IPS-11a (cell line): ENCODE measurements around the gene B4GALNT2.
"Not testable (repeated sequence)": the region's sequence is repeated elsewhere in the genome, so short reads cannot be mapped to it uniquely, and the experiment has no call there.

Experiments used
- H3K4me3 ChIP-seq: one replicate; pipeline ENCODE4 v1.5.1; 2013; ENCODE audit warnings: low read depth, low read length, control low read depth

The B4GALNT2 gene

GRCh38 chr17:49132699-49133364 is at the start of gene B4GALNT2:
Gene B4GALNT2, plus strand, starts transcription at chr17:49132769. Its CDS starts 24 bp downstream, at chr17:49132793.
- H3K4me3 ChIP-seq, result peak within 1 kb of the TSS; percentile 40

GRCh38 chr17:49085046-49085445 is 47.5 kb upstream of the B4GALNT2 start:
- not testable (repeated sequence) for H3K4me3 ChIP-seq

- no peak overlapping the region for H3K4me3 ChIP-seq
Measured at GRCh38 chr17:49085565-49086315, 46.8 kb upstream of the B4GALNT2 start.

GRCh38 chr17:49086316-49086605 is 46.3 kb upstream of the B4GALNT2 start:
- H3K4me3 ChIP-seq, result no peak overlapping the region

- no peak overlapping the region for H3K4me3 ChIP-seq
Measured at GRCh38 chr17:49086649-49087048, 45.9 kb upstream of the B4GALNT2 start.

- no peak overlapping the region for H3K4me3 ChIP-seq
Measured at GRCh38 chr17:49089094-49089493, 43.5 kb upstream of the B4GALNT2 start.

GRCh38 chr17:49090878-49091594 is 41.5 kb upstream of the B4GALNT2 start:
- H3K4me3 ChIP-seq, result no peak overlapping the region

GRCh38 chr17:49093131-49093530 is 39.4 kb upstream of the B4GALNT2 start:
- H3K4me3 ChIP-seq, result no peak overlapping the region

- no peak overlapping the region for H3K4me3 ChIP-seq
Measured at GRCh38 chr17:49100601-49101000, 32.0 kb upstream of the B4GALNT2 start.

GRCh38 chr17:49101054-49101534 is 31.5 kb upstream of the B4GALNT2 start:
- no peak overlapping the region for H3K4me3 ChIP-seq

- not testable (repeated sequence) for H3K4me3 ChIP-seq
Measured at GRCh38 chr17:49103360-49103759, 29.2 kb upstream of the B4GALNT2 start.

GRCh38 chr17:49104511-49105074 is 28.0 kb upstream of the B4GALNT2 start:
- no peak overlapping the region for H3K4me3 ChIP-seq

- no peak overlapping the region for H3K4me3 ChIP-seq
Measured at GRCh38 chr17:49106321-49107210, 26.0 kb upstream of the B4GALNT2 start.

GRCh38 chr17:49107211-49107557 is 25.4 kb upstream of the B4GALNT2 start:
- no peak overlapping the region for H3K4me3 ChIP-seq

- no peak overlapping the region for H3K4me3 ChIP-seq
Measured at GRCh38 chr17:49108318-49108717, 24.3 kb upstream of the B4GALNT2 start.

GRCh38 chr17:49110509-49110908 is 22.1 kb upstream of the B4GALNT2 start:
- no peak overlapping the region for H3K4me3 ChIP-seq

GRCh38 chr17:49111934-49112333 is 20.6 kb upstream of the B4GALNT2 start:
- no peak overlapping the region for H3K4me3 ChIP-seq

- H3K4me3 ChIP-seq, result no peak overlapping the region
Measured at GRCh38 chr17:49112936-49113335, 19.6 kb upstream of the B4GALNT2 start.

- no peak overlapping the region for H3K4me3 ChIP-seq
Measured at GRCh38 chr17:49114703-49115102, 17.9 kb upstream of the B4GALNT2 start.

GRCh38 chr17:49117587-49118230 is 14.9 kb upstream of the B4GALNT2 start:
- H3K4me3 ChIP-seq, result no peak overlapping the region
